Mesenchymal stem cell (in vitro differentiated cells and primary cell): ENCODE measurements around the gene NPIPA1.
"Not testable (repeated sequence)": the region's sequence is repeated elsewhere in the genome, so short reads cannot be mapped to it uniquely, and the experiment has no call there.

Experiments
- DNase-seq: peaks from one replicate; pipeline ENCODE4 v3.0.0-alpha.2; 2013
- H2AFZ ChIP-seq: one replicate; pipeline ENCODE4 v1.6.1; 2013; ENCODE audit warnings: low read depth, mild to moderate bottlenecking, control low read depth, inconsistent platforms, low read length, moderate library complexity
- H2AK5ac ChIP-seq: 2 replicates; pipeline ENCODE4 v1.6.1; 2013; ENCODE audit warnings: low read length, moderate library complexity, mild to moderate bottlenecking, inconsistent platforms; ENCODE audit not compliant: severe bottlenecking
- H2BK120ac ChIP-seq: one replicate; pipeline ENCODE4 v1.6.1; 2013; ENCODE audit warnings: low read depth, mild to moderate bottlenecking, inconsistent platforms, low read length, moderate library complexity
- H2BK12ac ChIP-seq, 2 experiments: one replicate each; pipeline ENCODE4 v1.6.1; 2013; ENCODE audit warnings: inconsistent platforms in 2 of 2, low read length in 2 of 2, mild to moderate bottlenecking in 2 of 2, moderate library complexity in 2 of 2, control low read depth in 1 of 2
- H2BK15ac ChIP-seq: one replicate; pipeline ENCODE4 v1.6.1; 2013; ENCODE audit warnings: mild to moderate bottlenecking, low read depth, inconsistent platforms; ENCODE audit not compliant: poor library complexity, severe bottlenecking
- H2BK5ac ChIP-seq: 2 replicates; pipeline ENCODE4 v1.6.1; 2013; ENCODE audit warnings: low read depth, mild to moderate bottlenecking, low read length, control low read depth, inconsistent platforms; ENCODE audit not compliant: poor library complexity, severe bottlenecking
- H3K14ac ChIP-seq, 2 experiments: one replicate each; pipeline ENCODE4 v1.6.1; 2013; ENCODE audit warnings: inconsistent platforms in 2 of 2, low read length in 2 of 2, control low read depth in 1 of 2, mild to moderate bottlenecking in 1 of 2, moderate library complexity in 1 of 2
- H3K18ac ChIP-seq, 2 experiments: one replicate each; pipeline ENCODE4 v1.6.1; 2013; ENCODE audit warnings: inconsistent platforms in 2 of 2, low read length in 2 of 2, control low read depth in 1 of 2, low read depth in 1 of 2, mild to moderate bottlenecking in 1 of 2
- H3K23ac ChIP-seq, 2 experiments: one replicate each; pipeline ENCODE4 v1.6.1; 2013; ENCODE audit warnings: inconsistent platforms in 2 of 2, low read length in 2 of 2, mild to moderate bottlenecking in 2 of 2, moderate library complexity in 2 of 2, control low read depth in 1 of 2
- H3K27ac ChIP-seq: 2 replicates; pipeline ENCODE4 v1.5.1; 2013; ENCODE audit warnings: mild to moderate bottlenecking, moderate library complexity, low read length, control low read depth, inconsistent platforms; ENCODE audit not compliant: poor library complexity, severe bottlenecking
- H3K27me3 ChIP-seq, 2 experiments: 2 replicates each; pipeline versions ENCODE4 v1.6.1 to v1.7.0; 2013; ENCODE audit warnings: low read length in 2 of 2, mild to moderate bottlenecking in 2 of 2, moderate library complexity in 2 of 2, control low read depth in 1 of 2, inconsistent platforms in 1 of 2; ENCODE audit not compliant: control insufficient read depth in 1 of 2, insufficient read depth in 1 of 2
- H3K36me3 ChIP-seq, 2 experiments: 2 replicates each; pipeline versions ENCODE4 v1.6.1 to v1.7.0; 2013; ENCODE audit warnings: low read length in 2 of 2, control low read depth in 1 of 2, inconsistent platforms in 1 of 2, low read depth in 1 of 2, mild to moderate bottlenecking in 1 of 2; ENCODE audit not compliant: insufficient read depth in 2 of 2, control insufficient read depth in 1 of 2
- H3K4ac ChIP-seq, 2 experiments: one replicate each; pipeline ENCODE4 v1.6.1; 2013; ENCODE audit warnings: inconsistent platforms in 2 of 2, low read length in 2 of 2, mild to moderate bottlenecking in 2 of 2, moderate library complexity in 2 of 2, control low read depth in 1 of 2, low read depth in 1 of 2
- H3K4me1 ChIP-seq: 2 replicates; pipeline ENCODE4 v1.6.1; 2013; ENCODE audit warnings: low read depth, low read length, control low read depth; ENCODE audit not compliant: control insufficient read depth, insufficient read depth
- H3K4me2 ChIP-seq: 2 replicates; pipeline ENCODE4 v1.6.1; 2013; ENCODE audit warnings: low read length, mild to moderate bottlenecking, inconsistent platforms; ENCODE audit not compliant: poor library complexity, severe bottlenecking
- H3K4me3 ChIP-seq, 2 experiments: 2 replicates each; pipeline versions ENCODE4 v1.5.1 to v1.7.0; 2013; ENCODE audit warnings: low read length in 2 of 2, mild to moderate bottlenecking in 2 of 2, control low read depth in 1 of 2, low read depth in 1 of 2; ENCODE audit not compliant: insufficient read depth in 1 of 2
- H3K79me1 ChIP-seq: replicated peaks from 2 replicates; pipeline ENCODE4 v1.6.1; 2013; ENCODE audit warnings: mild to moderate bottlenecking, control low read depth, low read length, inconsistent platforms; ENCODE audit not compliant: poor library complexity, severe bottlenecking
- H3K9ac ChIP-seq: 2 replicates; pipeline ENCODE4 v1.7.0; 2013; ENCODE audit warnings: mild to moderate bottlenecking, low read length, moderate library complexity
- H3K9me3 ChIP-seq: 2 replicates; pipeline ENCODE4 v1.7.0; 2013; ENCODE audit warnings: mild to moderate bottlenecking, low read length; ENCODE audit not compliant: control insufficient read depth
- H4K8ac ChIP-seq: one replicate; pipeline ENCODE4 v1.6.1; 2013; ENCODE audit warnings: inconsistent platforms, mild to moderate bottlenecking, low read length, moderate library complexity
- H4K91ac ChIP-seq: one replicate; pipeline ENCODE4 v1.6.1; 2013; ENCODE audit warnings: mild to moderate bottlenecking, low read length, inconsistent platforms
- WGBS: methylation state at CpG from one replicate; pipeline ENCODE4 v1.1.7; 2013; ENCODE audit warnings: mixed read lengths; 5-methylcytosine and 5-hydroxymethylcytosine counted together

Gene NPIPA1

GRCh38 chr16:14930246-14930645 is 7.0 kb upstream of the NPIPA1 start:
- not testable (repeated sequence) for H3K23ac ChIP-seq, H3K4me3 ChIP-seq, H4K91ac ChIP-seq, H3K9ac ChIP-seq, DNase-seq, H3K18ac ChIP-seq, H4K8ac ChIP-seq, H3K36me3 ChIP-seq, H3K14ac ChIP-seq, H3K9me3 ChIP-seq, H3K27ac ChIP-seq, H2AFZ ChIP-seq, H3K27me3 ChIP-seq, H2BK120ac ChIP-seq, H2AK5ac ChIP-seq, H3K4me1 ChIP-seq, H3K79me1 ChIP-seq, H3K4me2 ChIP-seq, H3K4ac ChIP-seq, H2BK5ac ChIP-seq, H2BK12ac ChIP-seq, H2BK15ac ChIP-seq
- WGBS: no CpG with 5 or more reads among the region's 25 CpGs

GRCh38 chr16:14930971-14931370 is 6.3 kb upstream of the NPIPA1 start:
- H3K79me1 ChIP-seq, H3K27ac ChIP-seq, H4K91ac ChIP-seq, H3K9me3 ChIP-seq, H2BK12ac ChIP-seq, H3K4me3 ChIP-seq, H3K4me2 ChIP-seq, H2AK5ac ChIP-seq, H3K18ac ChIP-seq, H3K14ac ChIP-seq, H3K36me3 ChIP-seq, H3K4me1 ChIP-seq, H2AFZ ChIP-seq, H3K23ac ChIP-seq, H3K9ac ChIP-seq, H2BK15ac ChIP-seq, H2BK120ac ChIP-seq, H4K8ac ChIP-seq, H2BK5ac ChIP-seq, H3K27me3 ChIP-seq, H3K4ac ChIP-seq, DNase-seq: not testable (repeated sequence)
- no CpG with 5 or more reads among the region's 19 CpGs for WGBS

- H4K8ac ChIP-seq, H2BK120ac ChIP-seq, H2AFZ ChIP-seq, H3K79me1 ChIP-seq, H3K9me3 ChIP-seq, H2AK5ac ChIP-seq, H3K4me3 ChIP-seq, H3K4me1 ChIP-seq, H2BK15ac ChIP-seq, H3K27ac ChIP-seq, H3K27me3 ChIP-seq, H3K4ac ChIP-seq, H4K91ac ChIP-seq, H2BK5ac ChIP-seq, H3K18ac ChIP-seq, H2BK12ac ChIP-seq, H3K14ac ChIP-seq, H3K36me3 ChIP-seq, H3K9ac ChIP-seq, H3K4me2 ChIP-seq, H3K23ac ChIP-seq, DNase-seq: not testable (repeated sequence)
- no CpG with 5 or more reads among the region's 47 CpGs for WGBS
Observed at GRCh38 chr16:14932581-14933375, 4.5 kb upstream of the NPIPA1 start.

GRCh38 chr16:14937994-14938393 is 751 bp downstream of the NPIPA1 start:
- H2AK5ac ChIP-seq: not testable (repeated sequence)

More at GRCh38 chr16:14937994-14938393, 751 bp downstream of the NPIPA1 start:
- H4K8ac ChIP-seq, H3K9me3 ChIP-seq, H3K23ac ChIP-seq, H3K79me1 ChIP-seq, H3K36me3 ChIP-seq, H2AFZ ChIP-seq, H3K27me3 ChIP-seq, H2BK5ac ChIP-seq, H2BK12ac ChIP-seq, H3K27ac ChIP-seq, H3K9ac ChIP-seq, H3K14ac ChIP-seq, H3K4me2 ChIP-seq, H2BK120ac ChIP-seq, DNase-seq, H3K4me1 ChIP-seq, H3K4ac ChIP-seq, H2BK15ac ChIP-seq, H4K91ac ChIP-seq, H3K4me3 ChIP-seq, H3K18ac ChIP-seq: not testable (repeated sequence)
- no CpG with 5 or more reads among the region's 9 CpGs for WGBS
